IMR-90 (cell line): Measurements from ENCODE around the gene CAP2. TPM values are rescaled to one million over a fixed set of nuclear protein-coding genes. Genes with fewer than 3 reads are reported as not detected.

Source experiments
- ATAC-seq: fragments of 200-7000 bp; cut with Tn5 transposase; 2 replicates; pipeline ENCODE4 v1.9.1; 2020; ENCODE audit warnings: low read depth, mild to moderate bottlenecking, moderate library complexity
- BruUV-seq: library from RNA; stranded (reverse); fragments of 400-500 nt; replicated peaks from 2 replicates; lab custom pipeline; 2021; lab: Mats Ljungman, UMichigan
- CTCF ChIA-PET: fragments of 300-600 bp; formaldehyde crosslinking; extraction: SDS; loops from one replicate; lab custom pipeline; 2021; ENCODE audit warnings: antibody characterized with exemption; lab: Yijun Ruan, JAX
- POLR2A ChIA-PET: fragments of 300-600 bp; sonication (Branson Sonifier 250); formaldehyde crosslinking; loops from one replicate; lab custom pipeline; 2022; ENCODE audit warnings: antibody characterized with exemption; ENCODE audit not compliant: unreplicated experiment; lab: Charles Lee
- DNase-seq: peaks from one replicate; pipeline ENCODE4 v3.0.0; 2013
- H2AFZ ChIP-seq: replicated peaks from 2 replicates; pipeline ENCODE3; 2013; ENCODE audit warnings: low read length, mild to moderate bottlenecking; ENCODE audit not compliant: poor library complexity
- H2AK5ac ChIP-seq: 2 replicates; pipeline ENCODE4 v1.6.1; 2013; ENCODE audit warnings: low read depth, low read length, inconsistent platforms
- H2AK9ac ChIP-seq: replicated peaks from 2 replicates; pipeline ENCODE3; 2013; ENCODE audit warnings: mild to moderate bottlenecking, low read depth, low read length, moderate library complexity; ENCODE audit not compliant: poor library complexity
- H2BK120ac ChIP-seq: 2 replicates; pipeline ENCODE4 v1.6.1; 2013; ENCODE audit warnings: low read depth, low read length, inconsistent platforms
- H2BK15ac ChIP-seq: 3 replicates; pipeline ENCODE4 v1.6.1; 2013; ENCODE audit warnings: low read depth, low read length, inconsistent platforms
- H2BK20ac ChIP-seq: 2 replicates; pipeline ENCODE4 v1.6.1; 2013; ENCODE audit warnings: low read depth, mild to moderate bottlenecking, inconsistent platforms, low read length, moderate library complexity
- H2BK5ac ChIP-seq: 2 replicates; pipeline ENCODE4 v1.6.1; 2013; ENCODE audit warnings: mild to moderate bottlenecking, low read depth, low read length, inconsistent platforms; ENCODE audit not compliant: poor library complexity, severe bottlenecking
- H3K14ac ChIP-seq: replicated peaks from 2 replicates; pipeline ENCODE4 v1.6.1; 2013; ENCODE audit warnings: low read depth, low read length, inconsistent platforms
- H3K18ac ChIP-seq: 2 replicates; pipeline ENCODE4 v1.6.1; 2013; ENCODE audit warnings: low read depth, low read length, control low read depth
- H3K23ac ChIP-seq: 2 replicates; pipeline ENCODE4 v1.6.1; 2013; ENCODE audit warnings: low read depth, low read length, inconsistent platforms
- H3K27ac ChIP-seq: 2 replicates; pipeline ENCODE4 v1.5.1; 2013; ENCODE audit warnings: mild to moderate bottlenecking, control low read depth, low read length; ENCODE audit not compliant: insufficient read depth
- H3K27me3 ChIP-seq: 2 replicates; pipeline ENCODE4 v1.6.1; 2013; ENCODE audit warnings: low read length; ENCODE audit not compliant: control insufficient read depth, insufficient read depth
- H3K36me3 ChIP-seq: 2 replicates; pipeline ENCODE4 v1.6.1; 2013; ENCODE audit warnings: low read length, mixed read lengths; ENCODE audit not compliant: control insufficient read depth, insufficient read depth
- H3K4ac ChIP-seq: 2 replicates; pipeline ENCODE4 v1.6.1; 2013; ENCODE audit warnings: low read depth, low read length, inconsistent platforms
- H3K4me1 ChIP-seq: 2 replicates; pipeline ENCODE4 v1.6.1; 2013; ENCODE audit warnings: low read length, mixed read lengths; ENCODE audit not compliant: control insufficient read depth, insufficient read depth
- H3K4me2 ChIP-seq: 2 replicates; pipeline ENCODE4 v1.6.1; 2013; ENCODE audit warnings: low read depth, mild to moderate bottlenecking, control low read depth, low read length, moderate library complexity
- H3K4me3 ChIP-seq: 2 replicates; pipeline ENCODE4 v1.5.1; 2013; ENCODE audit warnings: low read depth, mild to moderate bottlenecking, control low read depth, low read length, moderate library complexity; ENCODE audit not compliant: insufficient read depth
- H3K56ac ChIP-seq: 2 replicates; pipeline ENCODE4 v1.6.1; 2013; ENCODE audit warnings: low read length, inconsistent platforms; ENCODE audit not compliant: insufficient read depth; ENCODE audit errors: extremely low read depth
- H3K79me1 ChIP-seq, 2 experiments: 2 replicates each; pipeline ENCODE4 v1.6.1; 2013; ENCODE audit warnings: low read length in 2 of 2, inconsistent platforms in 1 of 2, low read depth in 1 of 2
- H3K9ac ChIP-seq: 2 replicates; pipeline ENCODE4 v1.6.1; 2013; ENCODE audit warnings: low read depth, low read length, control low read depth
- H3K9me1 ChIP-seq: 2 replicates; pipeline ENCODE4 v1.6.1; 2013; ENCODE audit warnings: low read length, inconsistent platforms; ENCODE audit not compliant: insufficient read depth
- H3K9me3 ChIP-seq: 2 replicates; pipeline ENCODE4 v1.6.1; 2013; ENCODE audit warnings: low read length; ENCODE audit not compliant: control insufficient read depth, insufficient read depth
- H4K20me1 ChIP-seq: 2 replicates; pipeline ENCODE4 v1.6.1; 2013; ENCODE audit warnings: low read length, inconsistent platforms; ENCODE audit not compliant: insufficient read depth
- H4K5ac ChIP-seq: 2 replicates; pipeline ENCODE4 v1.6.1; 2013; ENCODE audit warnings: mild to moderate bottlenecking, low read depth, low read length, control low read depth
- H4K8ac ChIP-seq, 2 experiments: 2 replicates each; pipeline ENCODE4 v1.6.1; 2013; ENCODE audit warnings: low read depth in 2 of 2, low read length in 2 of 2, control low read depth in 1 of 2, inconsistent platforms in 1 of 2
- H4K91ac ChIP-seq: 2 replicates; pipeline ENCODE4 v1.6.1; 2013; ENCODE audit warnings: low read depth, low read length, inconsistent platforms; ENCODE audit not compliant: insufficient read depth
- CEBPB ChIP-seq: IDR thresholded peaks from 2 replicates; pipeline ENCODE4 v1.6.1; 2012; ENCODE audit warnings: low read depth, low read length, improper control_type of control experiment
- FOS ChIP-seq: fragments of 150-350 bp; IDR thresholded peaks from 2 replicates; pipeline ENCODE4 v1.6.1; 2016; ENCODE audit warnings: low read depth, low read length
- MAFK ChIP-seq: IDR thresholded peaks from 2 replicates; pipeline ENCODE4 v1.6.1; 2012; ENCODE audit warnings: low read depth, low read length, improper control_type of control experiment
- RFX5 ChIP-seq: IDR thresholded peaks from 2 replicates; pipeline ENCODE4 v1.8.0; 2012; ENCODE audit warnings: low read depth, mild to moderate bottlenecking, low read length, moderate library complexity
- WGBS, 2 experiments: methylation state at CpG; one replicate each; pipeline versions ENCODE4 v1.1.5 to v1.1.7; 2013; ENCODE audit warnings: missing lambda C conversion rate in 2 of 2; ENCODE audit not compliant: insufficient read length in 1 of 2; ENCODE audit errors: extremely low coverage in 2 of 2; 5-methylcytosine and 5-hydroxymethylcytosine counted together
- dilution Hi-C: fragments of 300-500 bp; cut with HindIII; formaldehyde crosslinking; loops from one replicate; pipeline ENCODE4 v1.14.3; 2018; ENCODE audit warnings: low sequenced_read_pairs; ENCODE audit not compliant: unreplicated experiment
- in situ Hi-C: fragments of 300-500 bp; cut with MboI; formaldehyde crosslinking; loops from 3 replicates; pipeline ENCODE4 v1.14.3; 2019; ENCODE audit warnings: low sequenced_read_pairs, inconsistent platforms, mixed read lengths
- intact Hi-C: fragments of 100-400 bp; cut with micrococcal nuclease; formaldehyde crosslinking; loops from 2 replicates; pipeline ENCODE4 v1.10.0; 2022
- polyA plus RNA-seq, 3 experiments: library from polyadenylated mRNA; depleted of rRNA; stranded (reverse); fragments of >200 nt; gene quantifications; 2 replicates each; pipeline ENCODE4 v1.2.3, GENCODE V29; 2012; ENCODE audit warnings: low replicate concordance in 1 of 3
- total RNA-seq: library from RNA; depleted of rRNA; stranded (reverse); fragments of >200 nt; gene quantifications from 2 replicates; pipeline ENCODE4 v1.2.3, GENCODE V29; 2012
- TF ChIP-seq, protein P1 (sequence below): fragments of 150-350 bp; IDR thresholded peaks from 2 replicates; pipeline ENCODE4 v1.6.1; 2017; ENCODE audit warnings: mild to moderate bottlenecking, antibody characterized with exemption, low read length, low read depth

CAP2 gene
- total and polyA plus RNA-seq, 2 of the 4 experiments (the other 2 are of a cell fraction), result 14.5 to 27.5 TPM

DNA sequence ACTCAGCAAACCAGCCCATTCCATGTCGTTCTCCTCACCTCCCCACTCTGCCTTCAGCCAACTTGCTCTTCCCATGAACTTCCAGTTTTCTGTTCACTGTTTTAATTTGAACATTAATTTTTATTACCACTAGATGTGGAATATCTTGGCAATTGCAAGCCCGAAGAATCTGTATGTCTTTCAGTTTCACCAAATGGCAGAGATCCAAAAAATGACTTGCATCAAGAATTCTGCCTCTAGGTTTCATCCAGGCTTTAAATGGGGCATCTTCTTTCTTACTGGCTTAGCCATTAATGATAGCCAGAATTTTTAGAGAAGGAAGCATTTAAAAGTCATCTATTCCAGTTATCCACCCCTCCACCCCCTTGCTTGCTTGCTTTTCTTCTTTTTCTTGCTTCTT is 39.0 kb downstream of the CAP2 start:
- TF ChIP-seq FOS (no peak), MAFK (peak; percentile 41; the same call in 1 of the 2 replicates), RFX5 (no peak), CEBPB (no peak)
- TF ChIP-seq, protein P1, sequence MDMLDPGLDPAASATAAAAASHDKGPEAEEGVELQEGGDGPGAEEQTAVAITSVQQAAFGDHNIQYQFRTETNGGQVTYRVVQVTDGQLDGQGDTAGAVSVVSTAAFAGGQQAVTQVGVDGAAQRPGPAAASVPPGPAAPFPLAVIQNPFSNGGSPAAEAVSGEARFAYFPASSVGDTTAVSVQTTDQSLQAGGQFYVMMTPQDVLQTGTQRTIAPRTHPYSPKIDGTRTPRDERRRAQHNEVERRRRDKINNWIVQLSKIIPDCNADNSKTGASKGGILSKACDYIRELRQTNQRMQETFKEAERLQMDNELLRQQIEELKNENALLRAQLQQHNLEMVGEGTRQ, result no peak
- whole genome bisulfite sequencing, 2 experiments, result no CpG with 5 or more reads among the region's 2 CpGs
- H3K56ac ChIP-seq, result no peak overlapping the region
- intact Hi-C loops (no loop called here), in situ Hi-C loops (no loop called here), dilution Hi-C loops (no loop called here)
- H4K5ac ChIP-seq, result no peak overlapping the region
- no peak overlapping the region for H3K9ac ChIP-seq
- no peak overlapping the region for H2AK5ac ChIP-seq
- no peak overlapping the region for H3K4me2 ChIP-seq
- H3K4me3 ChIP-seq, result no peak overlapping the region
- H3K79me1 ChIP-seq, result peaks cover 7 to 19% of the 10 kb centered on the region in 2 experiments; a peak in 3 of 4 replicates
- no peak overlapping the region for H3K27ac ChIP-seq
- no peak overlapping the region for H3K4ac ChIP-seq
- ATAC-seq, result no peak
- no peak overlapping the region for H2BK15ac ChIP-seq
- peaks cover 10% of the 10 kb centered on the region for H3K36me3 ChIP-seq
- no peak overlapping the region for H2BK5ac ChIP-seq
- no peak overlapping the region for H4K8ac ChIP-seq
- no peak overlapping the region for H3K18ac ChIP-seq
- H2AK9ac ChIP-seq, result no peak overlapping the region
- peaks cover 9% of the 10 kb centered on the region for H3K4me1 ChIP-seq
- H4K91ac ChIP-seq, result no peak overlapping the region
- no peak overlapping the region for H2AFZ ChIP-seq
- no TSS peak for BruUV-seq
- peaks cover 12% of the 10 kb centered on the region; the same call in 1 of the 2 replicates for H4K20me1 ChIP-seq
- no peak overlapping the region for H2BK20ac ChIP-seq
- ChIA-PET POLR2A (no interaction called here), CTCF (no interaction called here)
- no peaks in the 10 kb centered on the region for H3K27me3 ChIP-seq
- no peaks in the 10 kb centered on the region for H3K9me3 ChIP-seq
- no peak overlapping the region for H3K23ac ChIP-seq
- peak; percentile 53 for DNase-seq
- H3K14ac ChIP-seq, result no peak overlapping the region
- peaks cover 9% of the 10 kb centered on the region; the same call in 1 of the 2 replicates for H3K9me1 ChIP-seq
- H2BK120ac ChIP-seq, result no peak overlapping the region
